ENCODE measurements around the gene PSD. TPM values are rescaled to one million over a fixed set of nuclear protein-coding genes. Genes with fewer than 3 reads are reported as not detected.

PSD gene
- total and polyA plus RNA-seq, 9 of the 15 experiments (the other 6 are each of a cell fraction or from before 2014, with no cell fraction given) = 0.11 to 1.7 (median 0.54) TPM; not detected in 2

GRCh38 chr10:102422545-102423129 lies 4.1 kb upstream of the PSD start (continued):
- TF ChIP-seq RERE (CRISPR knock-in tag; IDR thresholded peaks at IDR 0.05; ENCODE audit: borderline replicate concordance) = no peak
- no peak for TF ChIP-seq ATF1 (CRISPR knock-in tag; IDR thresholded peaks at IDR 0.05)
- peak; percentile 69 for TF ChIP-seq ATF1 (tag; IDR thresholded peaks at IDR 0.05)
- TF ChIP-seq SETDB1 (IDR thresholded peaks at IDR 0.05; ENCODE audit: low read length) = no peak
- no peak for TF ChIP-seq ZNF165 (CRISPR knock-in tag; IDR thresholded peaks at IDR 0.05; ENCODE audit: borderline replicate concordance)
- no peak for TF ChIP-seq HOMEZ (CRISPR knock-in tag; IDR thresholded peaks at IDR 0.05)
- no peak for TF ChIP-seq ZNF354B (CRISPR knock-in tag; IDR thresholded peaks at IDR 0.05)
- no peak for TF ChIP-seq MCM2 (IDR thresholded peaks at IDR 0.05; ENCODE audit: low read depth)
- TF ChIP-seq ETS1 (conservative IDR thresholded peaks at IDR 0.05; ENCODE audit: control insufficient read depth, low read depth, low read length) = peak; percentile 37; the same call in 1 of the 2 replicates
- no peak for TF ChIP-seq ZNF445 (CRISPR knock-in tag; IDR thresholded peaks at IDR 0.05; ENCODE audit: low read depth)
- no peak for TF ChIP-seq MAFG (tag; conservative IDR thresholded peaks at IDR 0.05)
- peak; percentile 51; the same call in 1 of the 2 replicates for TF ChIP-seq ZFX (CRISPR knock-in tag; IDR thresholded peaks at IDR 0.05)
- TF ChIP-seq TFE3 (CRISPR knock-in tag; IDR thresholded peaks at IDR 0.05) = no peak
- TF ChIP-seq ZMIZ1 (IDR thresholded peaks at IDR 0.05; ENCODE audit: low read depth in 2 of 2, low read length in 2 of 2) = no peak; a peak in 1 of 4 replicates
